ENCODE data around the gene UGCG.

UGCG gene

GRCh38 chr9:111949919-111950318, 53.3 kb downstream of the UGCG start:
- no peaks in the 10 kb centered on the region for H3K79me2 ChIP-seq (ENCODE audit: insufficient read depth, low read length)
- no peaks in the 10 kb centered on the region for H3K27me3 ChIP-seq (ENCODE audit: insufficient read depth, low read length, poor library complexity, severe bottlenecking)
- H3K9ac ChIP-seq (ENCODE audit: low read depth, low read length, poor library complexity, severe bottlenecking), result no peak overlapping the region
- TF ChIP-seq CTCF (conservative IDR thresholded peaks at IDR 0.05; ENCODE audit: low read length), result no peak
- H3K4me3 ChIP-seq (ENCODE audit: low read length, poor library complexity, severe bottlenecking), result no peak overlapping the region
- H2AFZ ChIP-seq (ENCODE audit: low read length), result no peak overlapping the region
- H4K20me1 ChIP-seq (ENCODE audit: insufficient read depth, low read length, poor library complexity, severe bottlenecking), result no peaks in the 10 kb centered on the region
- no peaks in the 10 kb centered on the region for H3K9me2 ChIP-seq (replicated peaks; ENCODE audit: low read depth, low read length)
- no peak overlapping the region for H3K4me2 ChIP-seq (ENCODE audit: low read depth, low read length, poor library complexity, severe bottlenecking)
- no peaks in the 10 kb centered on the region for H3K9me3 ChIP-seq (ENCODE audit: insufficient read depth, low read depth, low read length)
- H3K4me1 ChIP-seq (ENCODE audit: insufficient read depth, low read length, poor library complexity, severe bottlenecking), result no peaks in the 10 kb centered on the region
- H3K36me3 ChIP-seq (ENCODE audit: insufficient read depth, low read length), result no peaks in the 10 kb centered on the region
- H3F3A ChIP-seq (ENCODE audit: low read depth), result no peaks in the 10 kb centered on the region

GRCh38 chr9:111952559-111952958, 55.9 kb downstream of the UGCG start:
- Histone ChIP-seq H3K79me2 (ENCODE audit: insufficient read depth, low read length) (no peaks in the 10 kb centered on the region), H2AFZ (ENCODE audit: low read length) (no peak overlapping the region), H3K9me3 (ENCODE audit: insufficient read depth, low read depth, low read length) (no peaks in the 10 kb centered on the region), H3K9me2 (replicated peaks; ENCODE audit: low read depth, low read length) (no peaks in the 10 kb centered on the region), H3K27me3 (ENCODE audit: insufficient read depth, low read length, poor library complexity, severe bottlenecking) (no peaks in the 10 kb centered on the region), H3K9ac (ENCODE audit: low read depth, low read length, poor library complexity, severe bottlenecking) (no peak overlapping the region), H3K4me3 (ENCODE audit: low read length, poor library complexity, severe bottlenecking) (no peak overlapping the region), H3K4me1 (ENCODE audit: insufficient read depth, low read length, poor library complexity, severe bottlenecking) (no peaks in the 10 kb centered on the region), H3K36me3 (ENCODE audit: insufficient read depth, low read length) (no peaks in the 10 kb centered on the region), H3F3A (ENCODE audit: low read depth) (no peaks in the 10 kb centered on the region), H4K20me1 (ENCODE audit: insufficient read depth, low read length, poor library complexity, severe bottlenecking) (no peaks in the 10 kb centered on the region), H3K4me2 (ENCODE audit: low read depth, low read length, poor library complexity, severe bottlenecking) (no peak overlapping the region)
- TF ChIP-seq CTCF (conservative IDR thresholded peaks at IDR 0.05; ENCODE audit: low read length), result no peak
- TF ChIP-seq EZH2phosphoT487 (IDR thresholded peaks at IDR 0.05; ENCODE audit: borderline replicate concordance), result no peak

- H3K4me3 ChIP-seq (ENCODE audit: low read length, poor library complexity, severe bottlenecking), result no peak overlapping the region
- no peaks in the 10 kb centered on the region for H3K27me3 ChIP-seq (ENCODE audit: insufficient read depth, low read length, poor library complexity, severe bottlenecking)
- peak overlapping the region; percentile 13; the same call in 1 of the 2 replicates for H2AFZ ChIP-seq (ENCODE audit: low read length)
- H3K9ac ChIP-seq (ENCODE audit: low read depth, low read length, poor library complexity, severe bottlenecking), result no peak overlapping the region
- TF ChIP-seq CTCF (conservative IDR thresholded peaks at IDR 0.05; ENCODE audit: low read length) (no peak), EZH2phosphoT487 (IDR thresholded peaks at IDR 0.05; ENCODE audit: borderline replicate concordance) (no peak)
- no peaks in the 10 kb centered on the region for H3K36me3 ChIP-seq (ENCODE audit: insufficient read depth, low read length)
- H3K9me2 ChIP-seq (replicated peaks; ENCODE audit: low read depth, low read length), result no peaks in the 10 kb centered on the region
- no peaks in the 10 kb centered on the region for H3K9me3 ChIP-seq (ENCODE audit: insufficient read depth, low read depth, low read length)
- H3K4me1 ChIP-seq (ENCODE audit: insufficient read depth, low read length, poor library complexity, severe bottlenecking), result peaks cover 5% of the 10 kb centered on the region
- no peaks in the 10 kb centered on the region for H3K79me2 ChIP-seq (ENCODE audit: insufficient read depth, low read length)
- no peaks in the 10 kb centered on the region for H4K20me1 ChIP-seq (ENCODE audit: insufficient read depth, low read length, poor library complexity, severe bottlenecking)
- no peaks in the 10 kb centered on the region for H3F3A ChIP-seq (ENCODE audit: low read depth)
- H3K4me2 ChIP-seq (ENCODE audit: low read depth, low read length, poor library complexity, severe bottlenecking), result no peak overlapping the region
Observed at GRCh38 chr9:111953444-111953843, 56.8 kb downstream of the UGCG start.
